CD4-positive, CD25-positive, alpha-beta regulatory T cell (primary cell): ENCODE data around the gene DUS1L. TPM values are rescaled to one million over a fixed set of nuclear protein-coding genes. Genes with fewer than 3 reads are reported as not detected.

Experiments
- ATAC-seq, 2 donors: fragments of 150-1000 bp; cut with Tn5 transposase; one replicate each; pipeline ENCODE4 v1.10.0; 2021; ENCODE audit warnings: low read depth in 2 of 2, moderate number of reproducible peaks in 2 of 2, moderate library complexity in 1 of 2
- DNase-seq, 3 donors: peaks; one replicate each; pipeline versions ENCODE4 v3.0.0 to v3.0.0-alpha.2; 2012 to 2022; ENCODE audit warnings: mixed read lengths in 1 of 3
- H3K27ac ChIP-seq: one replicate; pipeline ENCODE4 v1.7.0; 2013; ENCODE audit warnings: mild to moderate bottlenecking, low read length; ENCODE audit not compliant: insufficient read depth, poor library complexity, severe bottlenecking
- H3K27me3 ChIP-seq: one replicate; pipeline ENCODE4 v1.7.0; 2013; ENCODE audit warnings: low read length; ENCODE audit not compliant: control insufficient read depth, insufficient read depth
- H3K36me3 ChIP-seq: one replicate; pipeline ENCODE4 v1.7.0; 2013; ENCODE audit warnings: mild to moderate bottlenecking, low read length, moderate library complexity; ENCODE audit not compliant: control insufficient read depth, insufficient read depth
- H3K4me1 ChIP-seq: 2 replicates; pipeline ENCODE4 v1.7.0; 2013; ENCODE audit warnings: mild to moderate bottlenecking, low read length; ENCODE audit not compliant: insufficient read depth, control insufficient read depth, poor library complexity, severe bottlenecking
- H3K4me3 ChIP-seq: one replicate; pipeline ENCODE4 v1.7.0; 2013; ENCODE audit warnings: low read depth, mild to moderate bottlenecking, low read length, moderate library complexity
- H3K9me3 ChIP-seq, 2 experiments: 1 replicate in 1 of 2; 2 replicates in 1 of 2; pipeline ENCODE4 v1.7.0; 2013; ENCODE audit warnings: low read length in 2 of 2, mild to moderate bottlenecking in 1 of 2, moderate library complexity in 1 of 2; ENCODE audit not compliant: control insufficient read depth in 2 of 2
- H3K27ac Mint-ChIP-seq, 3 donors: one replicate each; pipeline ENCODE4 v1.8.0; 2020 to 2022; ENCODE audit warnings: mild to moderate bottlenecking in 3 of 3, mixed read lengths in 3 of 3, moderate library complexity in 2 of 3
- H3K27me3 Mint-ChIP-seq: one replicate; pipeline ENCODE4 v1.8.0; 2022; ENCODE audit warnings: mild to moderate bottlenecking, mixed read lengths
- H3K36me3 Mint-ChIP-seq: one replicate; pipeline ENCODE4 v1.8.0; 2020; ENCODE audit warnings: mixed read lengths
- H3K4me1 Mint-ChIP-seq, 4 donors: one replicate each; pipeline ENCODE4 v1.8.0; 2020 to 2022; ENCODE audit warnings: mixed read lengths in 4 of 4, mild to moderate bottlenecking in 1 of 4
- H3K4me3 Mint-ChIP-seq, 4 donors: one replicate each; pipeline ENCODE4 v1.8.0; 2020 to 2022; ENCODE audit warnings: mild to moderate bottlenecking in 4 of 4, mixed read lengths in 4 of 4, moderate library complexity in 3 of 4
- H3K9me3 Mint-ChIP-seq, 7 donors: one replicate each; pipeline ENCODE4 v1.8.0; 2020 to 2022; ENCODE audit warnings: mixed read lengths in 7 of 7, mild to moderate bottlenecking in 3 of 7, moderate library complexity in 2 of 7
- polyA plus RNA-seq, 4 donors: library from polyadenylated mRNA; unstranded; fragments of 300-500 nt; fragmentation: Illumina TruSeq; gene quantifications; one replicate each; pipeline ENCODE4 v1.2.3, GENCODE V29; 2021
- total RNA-seq: library from RNA; stranded (reverse); gene quantifications from one replicate; pipeline ENCODE4 v1.2.3, GENCODE V29; 2022

Gene DUS1L
- total RNA-seq (128 TPM), polyA plus RNA-seq (10 to 100 TPM; 49.3 to 91.5 (median 62.3) TPM)

- peak; percentile 82 to 84 for ATAC-seq
- H3K27ac Mint-ChIP-seq = peak within 1 kb of the TSS; percentile 89 to 93 (median 89)
- DNase-seq = peak; percentile 54 to 83 (median 66)
- Histone ChIP-seq H3K9me3 (no peaks in the 10 kb centered on the region), H3K27ac (peak within 1 kb of the TSS; percentile 70), H3K4me3 (peak within 1 kb of the TSS; percentile 44), H3K36me3 (peaks cover 6% of the 10 kb centered on the region), H3K27me3 (no peaks in the 10 kb centered on the region), H3K4me1 (peaks cover 25% of the 10 kb centered on the region)
- H3K4me3 Mint-ChIP-seq = peak within 1 kb of the TSS; percentile 83 to 90 (median 89)
- H3K4me1 Mint-ChIP-seq = peaks cover 0 to 19% (median 3%) of the 10 kb centered on the region in 4 donors
- H3K9me3 Mint-ChIP-seq = peaks cover 0 to 2% (median 0%) of the 10 kb centered on the region in 7 donors
- no peaks in the 10 kb centered on the region for H3K27me3 Mint-ChIP-seq
- H3K36me3 Mint-ChIP-seq = no peaks in the 10 kb centered on the region
These were observed at the start of gene DUS1L for GRCh38 chr17:82065638-82066303. DUS1L (minus strand) TSS chr17:82065804; CDS start chr17:82065059, 745 bp downstream.

DNA sequence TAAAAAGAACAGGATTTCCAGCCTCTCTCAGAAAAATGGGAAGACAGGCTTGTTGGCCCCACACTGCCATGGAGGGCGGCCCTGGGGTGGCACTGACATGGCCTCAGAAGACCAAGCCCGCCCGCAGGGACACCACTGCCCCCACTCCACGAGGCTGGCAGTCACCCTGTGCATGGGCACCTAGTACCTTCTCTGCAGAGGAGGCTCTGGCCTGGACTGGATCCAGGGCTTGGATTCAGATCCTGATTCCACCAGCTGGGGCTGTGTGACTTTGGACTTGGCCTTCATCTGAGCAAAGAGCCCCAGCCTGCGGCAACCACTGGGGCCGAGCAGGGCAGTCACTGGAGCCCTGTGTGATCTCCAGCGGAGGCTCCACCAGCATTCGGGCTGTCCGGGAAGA, 49.3 kb upstream of the DUS1L start:
- H3K9me3 Mint-ChIP-seq = no peaks in the 10 kb centered on the region
- no peaks in the 10 kb centered on the region for H3K27me3 ChIP-seq
- ATAC-seq (no peak), DNase-seq (no peak)
- H3K4me3 Mint-ChIP-seq = peak overlapping the region in 1 of 4 donors; percentile 47
- H3K36me3 Mint-ChIP-seq = peaks cover 6% of the 10 kb centered on the region
- H3K9me3 ChIP-seq = no peaks in the 10 kb centered on the region
- H3K4me1 ChIP-seq = no peaks in the 10 kb centered on the region
- H3K27ac Mint-ChIP-seq = no peak overlapping the region
- H3K36me3 ChIP-seq = no peaks in the 10 kb centered on the region
- H3K27me3 Mint-ChIP-seq = no peaks in the 10 kb centered on the region
- peaks cover 0 to 9% (median 3%) of the 10 kb centered on the region in 4 donors for H3K4me1 Mint-ChIP-seq
- no peak overlapping the region for H3K27ac ChIP-seq
- no peak overlapping the region for H3K4me3 ChIP-seq

- H3K27ac Mint-ChIP-seq = no peak overlapping the region
- no peaks in the 10 kb centered on the region for H3K4me1 ChIP-seq
- H3K9me3 Mint-ChIP-seq = no peaks in the 10 kb centered on the region
- no peak overlapping the region for H3K4me3 Mint-ChIP-seq
- no peak overlapping the region for H3K27ac ChIP-seq
- H3K27me3 ChIP-seq = no peaks in the 10 kb centered on the region
- no peak for DNase-seq
- no peak for ATAC-seq
- H3K36me3 ChIP-seq = no peaks in the 10 kb centered on the region
- H3K27me3 Mint-ChIP-seq = no peaks in the 10 kb centered on the region
- H3K9me3 ChIP-seq = no peaks in the 10 kb centered on the region
- H3K4me3 ChIP-seq = no peak overlapping the region
- H3K36me3 Mint-ChIP-seq = peaks cover 6% of the 10 kb centered on the region
- H3K4me1 Mint-ChIP-seq = peaks cover 0 to 7% (median 3%) of the 10 kb centered on the region in 4 donors
These were observed 48.8 kb upstream of the DUS1L start for GRCh38 chr17:82114447-82114846.

GRCh38 chr17:82113941-82114340, 48.3 kb upstream of the DUS1L start:
- H3K9me3 ChIP-seq = no peaks in the 10 kb centered on the region
- Mint-ChIP-seq H3K27me3 (no peaks in the 10 kb centered on the region), H3K27ac (no peak overlapping the region), H3K36me3 (peaks cover 6% of the 10 kb centered on the region), H3K4me3 (no peak overlapping the region), H3K4me1 (peaks cover 0 to 4% (median 2%) of the 10 kb centered on the region in 4 donors), H3K9me3 (no peaks in the 10 kb centered on the region)
- DNase-seq = no peak
- H3K27ac ChIP-seq = no peak overlapping the region
- H3K36me3 ChIP-seq = no peaks in the 10 kb centered on the region
- no peaks in the 10 kb centered on the region for H3K4me1 ChIP-seq
- no peak for ATAC-seq
- H3K4me3 ChIP-seq = no peak overlapping the region
- no peaks in the 10 kb centered on the region for H3K27me3 ChIP-seq

- H3K27ac ChIP-seq = no peak overlapping the region
- no peak for ATAC-seq
- H3K27ac Mint-ChIP-seq = no peak overlapping the region
- H3K4me1 ChIP-seq = no peaks in the 10 kb centered on the region
- peaks cover 6% of the 10 kb centered on the region for H3K36me3 Mint-ChIP-seq
- no peaks in the 10 kb centered on the region for H3K36me3 ChIP-seq
- H3K9me3 ChIP-seq = no peaks in the 10 kb centered on the region
- H3K27me3 Mint-ChIP-seq = no peaks in the 10 kb centered on the region
- H3K4me3 Mint-ChIP-seq = no peak overlapping the region
- no peaks in the 10 kb centered on the region for H3K9me3 Mint-ChIP-seq
- no peak for DNase-seq
- H3K4me1 Mint-ChIP-seq = peaks cover 0 to 9% (median 2%) of the 10 kb centered on the region in 4 donors
- no peaks in the 10 kb centered on the region for H3K27me3 ChIP-seq
- H3K4me3 ChIP-seq = no peak overlapping the region
These were observed 47.8 kb upstream of the DUS1L start for GRCh38 chr17:82113422-82113821.

- no peaks in the 10 kb centered on the region for H3K27me3 ChIP-seq
- H3K27ac Mint-ChIP-seq = no peak overlapping the region
- H3K27me3 Mint-ChIP-seq = no peaks in the 10 kb centered on the region
- H3K36me3 Mint-ChIP-seq = peaks cover 3% of the 10 kb centered on the region
- H3K9me3 Mint-ChIP-seq = no peaks in the 10 kb centered on the region
- H3K4me1 Mint-ChIP-seq = peaks cover 0 to 10% (median 2%) of the 10 kb centered on the region in 4 donors
- no peaks in the 10 kb centered on the region for H3K36me3 ChIP-seq
- no peak for ATAC-seq
- H3K27ac ChIP-seq = no peak overlapping the region
- no peaks in the 10 kb centered on the region for H3K4me1 ChIP-seq
- DNase-seq = no peak
- H3K4me3 Mint-ChIP-seq = no peak overlapping the region
- no peak overlapping the region for H3K4me3 ChIP-seq
- H3K9me3 ChIP-seq = no peaks in the 10 kb centered on the region
These were observed 47.3 kb upstream of the DUS1L start for GRCh38 chr17:82112914-82113311.

DNA sequence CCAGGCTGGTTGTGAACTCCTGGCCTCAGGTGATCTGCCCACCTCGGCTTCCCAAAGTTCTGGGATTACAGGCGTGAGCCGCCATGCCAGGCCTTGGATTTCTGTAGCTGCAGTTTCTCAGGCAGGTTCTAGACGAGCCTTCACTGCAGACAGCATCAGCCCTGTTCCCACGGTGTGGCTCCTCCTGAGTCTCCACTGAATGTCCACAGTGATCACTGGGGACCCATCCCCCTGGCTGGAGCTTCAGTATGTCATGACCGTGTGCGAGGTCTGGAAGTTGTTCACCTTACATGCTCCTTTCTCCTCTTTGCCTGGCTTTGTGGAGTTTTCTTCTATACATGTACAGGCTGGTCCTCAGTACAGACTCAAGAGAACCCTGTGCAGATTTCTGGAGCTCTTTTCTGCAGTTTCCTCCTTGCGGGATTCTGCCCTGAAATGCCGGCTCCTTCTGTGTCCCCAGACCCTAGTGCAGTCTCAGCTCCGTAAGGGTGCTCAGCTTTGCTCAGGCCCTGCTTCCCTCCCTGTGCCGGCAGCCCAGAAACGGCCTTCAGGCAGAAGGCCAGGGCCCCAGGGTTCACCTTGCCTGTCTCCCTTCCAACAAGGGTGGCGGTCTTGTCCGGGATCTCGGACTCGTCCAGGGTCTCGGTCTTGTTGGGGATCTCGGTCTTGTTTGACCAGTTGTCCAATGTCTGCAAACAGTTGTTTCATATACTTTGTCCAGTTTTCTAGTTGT, 46.7 kb upstream of the DUS1L start:
- H3K27ac ChIP-seq = no peak overlapping the region
- no peaks in the 10 kb centered on the region for H3K36me3 ChIP-seq
- H3K27me3 Mint-ChIP-seq = no peaks in the 10 kb centered on the region
- ATAC-seq (no peak), DNase-seq (no peak)
- H3K4me1 ChIP-seq = peaks cover 4% of the 10 kb centered on the region
- H3K4me3 ChIP-seq = no peak overlapping the region
- no peaks in the 10 kb centered on the region for H3K9me3 Mint-ChIP-seq
- H3K27ac Mint-ChIP-seq = no peak overlapping the region
- no peaks in the 10 kb centered on the region for H3K27me3 ChIP-seq
- no peaks in the 10 kb centered on the region for H3K36me3 Mint-ChIP-seq
- peaks cover 0 to 15% (median 2%) of the 10 kb centered on the region in 4 donors for H3K4me1 Mint-ChIP-seq
- no peak overlapping the region for H3K4me3 Mint-ChIP-seq
- no peaks in the 10 kb centered on the region for H3K9me3 ChIP-seq
